GM21528 (cell line): ENCODE data around the gene IFNE.
"Not testable (repeated sequence)": the region's sequence is repeated elsewhere in the genome, so short reads cannot be mapped to it uniquely, and the experiment has no call there.

Source experiments
- ATAC-seq: cut with Tn5 transposase; IDR thresholded peaks from one replicate; pipeline ENCODE4 v1.9.1; 2021; ENCODE audit warnings: mild to moderate bottlenecking, moderate library complexity; ENCODE audit not compliant: unreplicated experiment, low FRiP score

Gene IFNE

GRCh38 chr9:21502586-21502985, 20.5 kb upstream of the IFNE start:
- no peak for ATAC-seq

GRCh38 chr9:21499912-21500311, 17.8 kb upstream of the IFNE start:
- ATAC-seq = no peak

DNA sequence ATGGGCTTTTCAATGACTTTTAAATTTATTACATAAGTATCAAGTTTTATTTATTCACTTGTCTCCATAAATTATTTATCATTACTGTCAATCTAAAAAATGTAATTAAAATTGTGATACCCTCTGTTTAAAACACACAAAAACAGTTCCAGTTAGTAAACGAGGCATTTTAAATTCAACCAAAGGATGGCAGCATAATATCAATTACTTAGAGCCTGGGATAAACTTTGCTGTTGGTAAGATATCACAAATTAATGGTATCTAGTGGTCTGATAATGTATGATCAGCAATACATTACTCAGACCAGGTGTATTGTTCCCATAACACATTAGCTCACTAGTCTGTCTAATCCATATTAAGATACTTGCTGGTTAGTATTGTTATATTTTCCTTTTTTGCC, 9.6 kb upstream of the IFNE start:
- no peak for ATAC-seq

DNA sequence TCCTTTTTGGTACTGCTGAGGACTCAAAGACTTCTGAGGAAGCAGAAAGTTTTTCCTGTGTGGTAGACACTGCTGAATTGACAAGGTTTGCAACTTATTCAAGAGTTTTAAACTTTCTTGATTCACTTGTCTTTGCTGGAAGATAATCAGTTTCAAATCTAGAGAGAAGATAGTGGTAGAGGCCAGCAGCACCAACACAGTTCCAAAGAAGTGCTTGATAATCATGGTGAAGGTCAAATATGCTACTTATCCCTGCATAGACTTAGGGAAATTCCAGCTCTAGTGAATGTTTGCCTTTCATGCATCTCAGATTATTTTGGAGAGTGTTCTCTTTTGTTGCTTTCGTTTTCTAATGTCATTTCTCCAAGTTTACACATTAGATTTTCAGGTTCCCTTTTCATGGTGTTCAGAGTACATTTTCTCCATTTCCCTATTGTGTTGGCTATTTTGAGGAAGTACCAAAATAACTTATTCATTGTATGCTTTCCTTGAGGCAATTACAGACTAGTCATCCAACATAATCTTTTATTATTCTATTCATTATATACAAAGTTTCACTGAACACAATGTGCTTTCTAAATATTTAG, 550 bp downstream of the IFNE start:
- ATAC-seq = no peak

DNA sequence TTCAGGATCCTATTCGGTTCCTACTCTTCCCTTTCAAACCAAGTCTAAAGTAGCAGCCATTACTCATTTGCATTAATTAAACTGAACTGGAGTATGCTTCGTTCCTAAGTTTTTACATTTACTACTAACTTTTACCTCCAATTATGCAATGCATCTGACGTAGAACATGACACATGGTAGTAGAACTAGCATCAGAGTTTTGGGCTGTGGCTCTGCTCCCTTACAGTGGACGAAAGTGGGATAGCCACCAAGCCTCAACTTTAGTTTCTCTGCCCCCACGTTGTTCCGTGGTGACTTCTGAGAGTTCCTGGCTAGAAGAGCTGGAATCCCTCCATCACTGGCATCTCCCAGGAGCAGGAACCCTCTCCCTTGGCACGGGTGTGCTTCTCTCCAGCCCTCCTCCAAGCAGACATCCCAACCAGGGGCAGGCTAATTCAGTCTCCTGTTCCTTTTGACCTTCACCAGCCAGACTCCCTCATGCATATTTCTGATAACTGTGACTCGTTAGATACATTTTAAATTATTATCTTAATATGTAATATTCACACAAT, 2.9 kb downstream of the IFNE start:
- no peak for ATAC-seq

GRCh38 chr9:21477466-21477865, 4.6 kb downstream of the IFNE start:
- no peak for ATAC-seq

- ATAC-seq = no peak
These were observed 8.9 kb downstream of the IFNE start for GRCh38 chr9:21473236-21473635.

- ATAC-seq = no peak
These were observed 12.0 kb downstream of the IFNE start for GRCh38 chr9:21470126-21470525.

DNA sequence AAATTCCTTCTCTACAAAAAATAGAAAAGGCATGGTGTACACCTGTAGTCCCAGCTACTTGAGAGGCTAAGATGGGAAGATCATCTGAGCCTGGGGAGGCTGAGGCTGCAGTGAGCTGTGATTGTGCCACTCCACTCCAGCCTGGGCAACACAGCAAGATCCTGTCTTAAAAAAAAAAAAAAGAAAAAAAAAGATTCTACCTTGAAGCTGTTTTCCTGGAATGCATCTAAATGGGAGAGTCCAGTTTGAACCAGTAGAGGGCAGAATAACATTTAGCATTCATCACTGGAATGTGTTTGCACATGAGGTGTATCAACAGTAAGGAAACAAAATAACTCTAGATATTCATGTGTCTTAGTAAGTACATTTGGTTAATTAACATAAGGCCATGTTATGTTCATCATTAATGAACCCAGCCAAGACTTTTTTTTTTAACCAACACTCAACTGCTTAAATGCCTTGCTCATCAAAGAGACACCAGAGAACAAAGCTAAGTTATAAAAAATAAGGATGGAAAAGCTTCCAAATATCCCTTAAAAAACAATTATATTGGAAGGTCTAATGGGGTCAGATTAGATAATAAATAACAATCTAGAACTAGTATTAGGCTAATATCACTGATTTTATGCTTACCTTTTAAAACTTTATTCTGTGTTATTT, 16.1 kb downstream of the IFNE start:
- ATAC-seq = peak; percentile 60

GRCh38 chr9:21465138-21465537, 17.0 kb downstream of the IFNE start:
- no peak for ATAC-seq

DNA sequence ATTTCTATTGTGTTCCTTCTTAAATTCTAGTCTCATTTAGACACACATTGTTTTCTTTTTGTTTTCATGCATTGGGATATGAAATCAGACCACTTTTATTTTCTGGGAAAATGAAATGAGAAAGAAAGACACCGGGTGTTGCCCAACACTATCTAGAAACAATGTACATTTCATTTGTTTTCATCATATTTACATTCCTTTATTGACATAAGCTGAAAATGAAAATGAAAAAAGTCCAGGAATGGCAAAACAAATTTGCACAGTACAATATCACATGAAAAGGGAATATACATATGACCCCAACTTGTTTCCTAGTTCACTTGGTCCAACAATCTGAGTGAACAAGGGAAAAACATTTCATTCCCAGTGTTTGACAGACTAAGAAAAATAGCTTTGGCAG, 20.7 kb downstream of the IFNE start:
- no peak for ATAC-seq

- ATAC-seq = peak; percentile 88
These were observed 26.8 kb downstream of the IFNE start for GRCh38 chr9:21455320-21455719.

DNA sequence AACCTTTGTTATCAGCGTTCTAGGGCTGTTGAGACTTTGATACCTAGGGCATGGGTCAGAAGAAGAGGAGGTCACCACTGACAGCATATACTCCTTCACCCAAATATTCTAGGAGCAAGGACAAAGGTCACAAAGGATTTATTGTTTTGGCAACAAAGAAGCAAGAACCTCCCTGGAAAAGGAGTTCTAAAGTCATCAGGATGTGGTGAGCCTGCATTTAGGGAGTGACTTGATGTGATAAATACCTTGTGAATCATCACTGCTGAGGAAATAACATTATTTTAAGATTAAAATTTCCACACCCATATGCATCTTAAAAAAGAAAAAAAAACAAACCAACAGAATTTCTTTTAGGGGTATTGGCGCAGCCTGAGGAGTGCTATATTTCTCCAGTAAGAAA, 28.0 kb downstream of the IFNE start:
- ATAC-seq = no peak

- no peak for ATAC-seq
These were observed 29.4 kb downstream of the IFNE start for GRCh38 chr9:21452681-21453080.

- no peak for ATAC-seq
These were observed 31.2 kb downstream of the IFNE start for GRCh38 chr9:21450733-21451394.

DNA sequence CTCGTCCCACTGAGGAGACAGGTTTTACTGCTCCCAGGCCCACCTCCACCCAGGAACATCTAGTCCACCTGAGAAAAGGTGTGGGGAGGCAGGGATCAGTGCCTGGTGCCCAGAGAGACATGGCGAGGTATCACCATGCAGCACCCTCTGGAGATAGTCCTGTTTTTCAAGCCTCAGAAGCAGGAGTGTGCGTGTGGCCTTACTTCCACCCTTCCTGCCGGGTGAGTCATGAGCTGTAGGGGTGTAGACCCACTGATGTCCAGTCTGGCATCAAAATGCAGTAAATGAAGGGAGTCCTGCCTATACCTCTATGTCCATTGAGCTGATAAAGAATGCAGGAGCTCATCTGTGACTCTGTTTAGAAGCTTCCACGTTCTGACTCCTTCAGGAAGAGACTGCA, 32.8 kb downstream of the IFNE start:
- not testable (repeated sequence) for ATAC-seq

GRCh38 chr9:21443849-21444625, 38.1 kb downstream of the IFNE start:
- peak; percentile 91 for ATAC-seq

DNA sequence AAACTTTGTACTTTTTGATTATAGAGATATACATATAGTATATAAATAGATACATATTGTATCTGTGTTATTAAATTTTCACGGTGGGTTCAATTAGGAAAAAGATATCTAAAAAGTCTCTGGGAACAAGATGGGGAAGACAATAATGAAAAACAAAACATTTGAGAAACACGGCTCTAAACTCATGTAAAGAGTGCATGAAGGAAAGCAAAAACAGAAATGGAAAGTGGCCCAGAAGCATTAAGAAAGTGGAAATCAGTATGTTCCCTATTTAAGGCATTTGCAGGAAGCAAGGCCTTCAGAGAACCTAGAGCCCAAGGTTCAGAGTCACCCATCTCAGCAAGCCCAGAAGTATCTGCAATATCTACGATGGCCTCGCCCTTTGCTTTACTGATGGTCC, 42.0 kb downstream of the IFNE start, which contains the start of gene IFNA1:
TSS of gene IFNA1 (plus strand) at position 301 of the 400 bp plus-strand sequence. CDS start at position 370, 69 bp downstream.
- ATAC-seq = no peak

GRCh38 chr9:21435015-21435383, 47.1 kb downstream of the IFNE start:
- ATAC-seq = not testable (repeated sequence)

- ATAC-seq = no peak
These were observed 47.7 kb downstream of the IFNE start for GRCh38 chr9:21434202-21435014.
